Peyer's patch (tissue), 4 donors: ENCODE data around the gene CENPC.

ENCODE experiments used
- CTCF ChIP-seq, 6 experiments: fragments of 450-650 bp in 4 of 6; fragments of 200-600 bp in 2 of 6; sonication (generic) in 1 of 6; IDR thresholded peaks; one replicate each; pipeline ENCODE4 v1.5.1; 2017 to 2019; ENCODE audit warnings: antibody characterized with exemption in 6 of 6, mild to moderate bottlenecking in 3 of 6, moderate library complexity in 1 of 6
- POLR2A ChIP-seq, 2 donors: fragments of 450-650 bp; IDR thresholded peaks; one replicate each; pipeline ENCODE4 v1.5.1; 2017; ENCODE audit warnings: antibody characterized with exemption in 2 of 2, mild to moderate bottlenecking in 2 of 2, moderate library complexity in 2 of 2

GRCh38 chr4:67451464-67451863 lies 93.8 kb downstream of the CENPC start:
- TF ChIP-seq CTCF (IDR thresholded peaks at IDR 0.05): no peak
- TF ChIP-seq POLR2A (IDR thresholded peaks at IDR 0.05): no peak
